Measurements from ENCODE around the gene EPHX1. TPM values are rescaled to one million over a fixed set of nuclear protein-coding genes. Genes with fewer than 3 reads are reported as not detected.

Gene EPHX1
- total and polyA plus RNA-seq, 2 donors from 2014 or later: 78.6 to 178 TPM

DNA sequence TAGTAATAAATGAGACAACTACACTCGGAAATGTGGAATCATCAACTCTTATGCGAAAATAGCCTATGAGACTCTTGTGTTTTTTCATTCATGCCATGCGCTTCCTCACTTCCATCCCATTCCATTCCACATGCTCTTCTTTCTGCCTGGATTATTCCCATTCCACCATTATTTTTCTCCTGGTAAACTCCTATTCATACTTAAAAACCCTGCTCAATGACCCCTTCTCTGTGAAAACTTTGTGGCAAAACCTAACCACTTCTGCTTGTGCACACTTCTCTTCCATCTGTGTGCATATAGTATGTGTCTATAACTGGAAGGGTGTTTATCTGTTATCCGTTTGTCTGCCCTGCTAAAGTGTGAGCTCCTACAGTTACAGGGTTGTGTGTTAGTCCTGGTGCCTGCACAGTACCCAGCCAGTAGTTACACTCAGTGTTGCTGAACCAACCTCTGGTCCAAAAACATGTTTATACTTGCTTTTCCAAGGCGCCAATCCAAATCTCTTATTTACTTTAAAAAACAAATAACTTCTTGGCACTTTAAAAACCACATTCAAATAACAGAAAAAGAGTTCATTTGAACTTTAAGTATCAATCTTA, 10.7 kb downstream of the EPHX1 start:
- Histone ChIP-seq H3K36me3 (ENCODE audit: control insufficient read depth in 2 of 3, insufficient read depth in 3 of 3, low read length in 3 of 3) (peaks cover 0 to 11% (median 0%) of the 10 kb centered on the region in 3 donors), H3K9me3 (ENCODE audit: control insufficient read depth in 2 of 3, insufficient read depth in 1 of 3, low read length in 3 of 3) (no peaks in the 10 kb centered on the region), H3K4me1 (ENCODE audit: control insufficient read depth in 2 of 3, insufficient read depth in 2 of 3, low read depth in 1 of 3, low read length in 3 of 3) (peaks cover 0 to 33% (median 25%) of the 10 kb centered on the region in 3 donors), H3K27me3 (ENCODE audit: control insufficient read depth, insufficient read depth, low read length) (no peaks in the 10 kb centered on the region), H3K9ac (ENCODE audit: low read length in 3 of 3) (no peak overlapping the region), H3K4me3 (ENCODE audit: low read length in 3 of 3) (no peak overlapping the region), H3K27ac (ENCODE audit: low read depth in 2 of 2, low read length in 2 of 2) (no peak overlapping the region)
- intact Hi-C loops (cut with DNase I): no loop called here
- DNase-seq (no peak), FAIRE-seq (no peak)
- TF ChIP-seq, protein P1, sequence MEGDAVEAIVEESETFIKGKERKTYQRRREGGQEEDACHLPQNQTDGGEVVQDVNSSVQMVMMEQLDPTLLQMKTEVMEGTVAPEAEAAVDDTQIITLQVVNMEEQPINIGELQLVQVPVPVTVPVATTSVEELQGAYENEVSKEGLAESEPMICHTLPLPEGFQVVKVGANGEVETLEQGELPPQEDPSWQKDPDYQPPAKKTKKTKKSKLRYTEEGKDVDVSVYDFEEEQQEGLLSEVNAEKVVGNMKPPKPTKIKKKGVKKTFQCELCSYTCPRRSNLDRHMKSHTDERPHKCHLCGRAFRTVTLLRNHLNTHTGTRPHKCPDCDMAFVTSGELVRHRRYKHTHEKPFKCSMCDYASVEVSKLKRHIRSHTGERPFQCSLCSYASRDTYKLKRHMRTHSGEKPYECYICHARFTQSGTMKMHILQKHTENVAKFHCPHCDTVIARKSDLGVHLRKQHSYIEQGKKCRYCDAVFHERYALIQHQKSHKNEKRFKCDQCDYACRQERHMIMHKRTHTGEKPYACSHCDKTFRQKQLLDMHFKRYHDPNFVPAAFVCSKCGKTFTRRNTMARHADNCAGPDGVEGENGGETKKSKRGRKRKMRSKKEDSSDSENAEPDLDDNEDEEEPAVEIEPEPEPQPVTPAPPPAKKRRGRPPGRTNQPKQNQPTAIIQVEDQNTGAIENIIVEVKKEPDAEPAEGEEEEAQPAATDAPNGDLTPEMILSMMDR (IDR thresholded peaks at IDR 0.05; ENCODE audit: borderline replicate concordance, extremely low read depth, insufficient read depth): no peak

DNA sequence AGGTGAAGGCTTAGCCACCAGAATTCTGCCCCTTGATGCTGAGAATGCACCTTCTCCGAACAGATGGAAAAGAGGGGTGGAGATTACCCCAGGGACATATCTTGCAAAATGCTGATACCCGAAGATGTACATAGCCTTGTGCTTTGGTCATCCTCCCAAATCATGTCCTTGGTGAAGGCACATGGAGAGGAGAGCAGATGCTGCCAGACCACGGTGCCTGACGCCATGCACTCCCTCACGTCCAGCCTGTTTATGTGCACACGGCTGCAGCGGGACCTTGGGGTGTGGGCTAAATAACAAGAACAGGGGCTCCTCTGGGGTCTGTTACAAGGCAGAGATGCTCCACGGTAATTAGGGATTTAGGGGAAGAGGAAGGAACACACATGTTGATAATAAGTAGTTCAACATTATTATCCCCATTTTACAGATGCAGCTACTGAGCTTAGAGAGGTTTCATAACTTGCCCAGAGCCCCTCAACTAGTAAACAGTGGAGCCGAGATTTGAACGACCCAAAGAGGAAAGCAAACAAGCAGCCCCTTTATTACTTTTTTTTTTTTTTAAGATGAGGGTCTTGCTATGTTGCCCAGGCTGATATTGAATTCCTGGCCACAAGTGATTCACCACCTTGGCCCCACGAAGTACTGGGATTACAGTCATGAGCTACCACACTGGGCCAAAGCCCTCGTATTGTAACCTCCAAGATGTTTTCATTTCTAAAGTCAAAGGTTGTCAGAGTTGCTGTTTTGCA, 12.9 kb downstream of the EPHX1 start:
- FAIRE-seq (no peak), DNase-seq (peak in 1 of 5 donors; percentile 8)
- Histone ChIP-seq H3K9me3 (ENCODE audit: control insufficient read depth in 2 of 3, insufficient read depth in 1 of 3, low read length in 3 of 3) (no peaks in the 10 kb centered on the region), H3K4me3 (ENCODE audit: low read length in 3 of 3) (no peak overlapping the region), H3K36me3 (ENCODE audit: control insufficient read depth in 2 of 3, insufficient read depth in 3 of 3, low read length in 3 of 3) (peaks cover 0 to 11% (median 2%) of the 10 kb centered on the region in 3 donors), H3K4me1 (ENCODE audit: control insufficient read depth in 2 of 3, insufficient read depth in 2 of 3, low read depth in 1 of 3, low read length in 3 of 3) (peaks cover 0 to 19% (median 8%) of the 10 kb centered on the region in 3 donors), H3K9ac (ENCODE audit: low read length in 3 of 3) (no peak overlapping the region), H3K27me3 (ENCODE audit: control insufficient read depth, insufficient read depth, low read length) (no peaks in the 10 kb centered on the region), H3K27ac (ENCODE audit: low read depth in 2 of 2, low read length in 2 of 2) (no peak overlapping the region)
- TF ChIP-seq, protein P1 (IDR thresholded peaks at IDR 0.05; ENCODE audit: borderline replicate concordance, extremely low read depth, insufficient read depth): no peak
- intact Hi-C loops (cut with DNase I): no loop called here

- Histone ChIP-seq H3K9me3 (ENCODE audit: control insufficient read depth in 2 of 3, insufficient read depth in 1 of 3, low read length in 3 of 3) (no peaks in the 10 kb centered on the region), H3K9ac (ENCODE audit: low read length in 3 of 3) (no peak overlapping the region), H3K4me3 (ENCODE audit: low read length in 3 of 3) (no peak overlapping the region), H3K27ac (ENCODE audit: low read depth in 2 of 2, low read length in 2 of 2) (no peak overlapping the region), H3K36me3 (ENCODE audit: control insufficient read depth in 2 of 3, insufficient read depth in 3 of 3, low read length in 3 of 3) (peaks cover 0 to 11% (median 2%) of the 10 kb centered on the region in 3 donors), H3K4me1 (ENCODE audit: control insufficient read depth in 2 of 3, insufficient read depth in 2 of 3, low read depth in 1 of 3, low read length in 3 of 3) (peaks cover 0 to 13% (median 0%) of the 10 kb centered on the region in 3 donors), H3K27me3 (ENCODE audit: control insufficient read depth, insufficient read depth, low read length) (no peaks in the 10 kb centered on the region)
- DNase-seq (peak in 1 of 5 donors; percentile 46), FAIRE-seq (no peak)
- intact Hi-C loops (cut with DNase I): no loop called here
- TF ChIP-seq, protein P1 (IDR thresholded peaks at IDR 0.05; ENCODE audit: borderline replicate concordance, extremely low read depth, insufficient read depth): no peak
Measured at GRCh38 chr1:225823811-225824261, 13.9 kb downstream of the EPHX1 start.

Data from kidney (tissue), 14 donors.